Caco-2 (cell line): ENCODE results near the gene RGS2. TPM values are rescaled to one million over a fixed set of nuclear protein-coding genes. Genes with fewer than 3 reads are reported as not detected.

Experiments
- BruUV-seq: library from RNA; stranded (reverse); fragments of 400-500 nt; replicated peaks from 2 replicates; lab custom pipeline; 2021; lab: Mats Ljungman, UMichigan
- CTCF ChIA-PET: fragments of 300-600 bp; sonication (Branson Sonifier 250); formaldehyde crosslinking; loops from one replicate; lab custom pipeline; 2022; ENCODE audit warnings: antibody characterized with exemption; lab: Charles Lee
- POLR2A ChIA-PET: fragments of 300-600 bp; sonication (Branson Sonifier 250); formaldehyde crosslinking; loops from one replicate; lab custom pipeline; 2022; ENCODE audit warnings: antibody characterized with exemption; lab: Charles Lee
- DNase-seq, 2 experiments: peaks; one replicate each; pipeline versions ENCODE4 v3.0.0 to v3.0.0-alpha.2; 2020 to 2022
- H3K27me3 ChIP-seq: replicated peaks from 2 replicates; pipeline ENCODE4 v1.6.0; 2011; ENCODE audit warnings: low read length; ENCODE audit not compliant: control insufficient read depth, insufficient read depth
- H3K36me3 ChIP-seq: 2 replicates; pipeline ENCODE4 v1.5.1; 2011; ENCODE audit warnings: low read length; ENCODE audit not compliant: control insufficient read depth, insufficient read depth
- H3K4me1 ChIP-seq: fragments of 250-450 bp; sonication (Bioruptor Pico); 2 replicates; pipeline ENCODE4 v1.5.1; 2020; ENCODE audit warnings: mild to moderate bottlenecking
- H3K4me3 ChIP-seq: 2 replicates; pipeline ENCODE4 v1.5.1; 2011; ENCODE audit warnings: low read depth, mild to moderate bottlenecking, control low read depth, low read length
- H3K9me3 ChIP-seq: fragments of 250-450 bp; sonication (Bioruptor Pico); 2 replicates; pipeline ENCODE4 v1.5.1; 2020; ENCODE audit warnings: mild to moderate bottlenecking, moderate library complexity
- H3K27ac Mint-ChIP-seq: one replicate; pipeline ENCODE4 v1.8.0; 2022; ENCODE audit warnings: mixed read lengths; ENCODE audit not compliant: unreplicated experiment
- H3K27me3 Mint-ChIP-seq: one replicate; pipeline ENCODE4 v1.8.0; 2022; ENCODE audit warnings: mixed read lengths; ENCODE audit not compliant: insufficient read depth, unreplicated experiment
- H3K36me3 Mint-ChIP-seq: one replicate; pipeline ENCODE4 v1.8.0; 2022; ENCODE audit warnings: mild to moderate bottlenecking, mixed read lengths; ENCODE audit not compliant: insufficient read depth, unreplicated experiment
- H3K4me1 Mint-ChIP-seq: one replicate; pipeline ENCODE4 v1.8.0; 2022; ENCODE audit warnings: low read depth, mixed read lengths; ENCODE audit not compliant: unreplicated experiment
- H3K4me3 Mint-ChIP-seq: one replicate; pipeline ENCODE4 v1.8.0; 2022; ENCODE audit warnings: mild to moderate bottlenecking, moderate library complexity, mixed read lengths; ENCODE audit not compliant: unreplicated experiment
- H3K9me3 Mint-ChIP-seq: one replicate; pipeline ENCODE4 v1.8.0; 2022; ENCODE audit warnings: mixed read lengths; ENCODE audit not compliant: unreplicated experiment
- intact Hi-C: fragments of 100-400 bp; cut with micrococcal nuclease; formaldehyde crosslinking; loops from one replicate; pipeline ENCODE4 v1.10.0; 2022; ENCODE audit not compliant: unreplicated experiment
- total RNA-seq: library from RNA; stranded (reverse); gene quantifications from 2 replicates; pipeline ENCODE4 v1.2.3, GENCODE V29; 2022
- TF ChIP-seq, protein P1 (sequence below), 2 experiments: fragments of 200-600 bp in 1 of 2; IDR thresholded peaks; 1 replicate in 1 of 2; 2 replicates in 1 of 2; pipeline versions ENCODE4 v1.5.1 to v1.8.0; 2011 to 2022; ENCODE audit warnings: antibody characterized with exemption in 1 of 2, control low read depth in 1 of 2, inconsistent platforms in 1 of 2, low read depth in 1 of 2, low read length in 1 of 2, mild to moderate bottlenecking in 1 of 2, moderate library complexity in 1 of 2; ENCODE audit not compliant: insufficient read depth in 1 of 2, severe bottlenecking in 1 of 2, unreplicated experiment in 1 of 2

Gene RGS2
- total RNA-seq, 1 experiment from 2014 or later = 5.1 TPM

- no peaks in the 10 kb centered on the region for H3K4me1 Mint-ChIP-seq
- Histone ChIP-seq H3K36me3 (no peaks in the 10 kb centered on the region), H3K4me3 (no peak overlapping the region), H3K4me1 (no peaks in the 10 kb centered on the region), H3K9me3 (peaks cover 3% of the 10 kb centered on the region; the same call in 1 of the 2 replicates), H3K27me3 (no peaks in the 10 kb centered on the region)
- no peaks in the 10 kb centered on the region for H3K9me3 Mint-ChIP-seq
- DNase-seq = no peak
- H3K36me3 Mint-ChIP-seq = no peaks in the 10 kb centered on the region
- H3K27ac Mint-ChIP-seq = no peak overlapping the region
- POLR2A ChIA-PET = no interaction called here
- no TSS peak for BruUV-seq
- CTCF ChIA-PET = no interaction called here
- intact Hi-C loops = no loop called here
- TF ChIP-seq, protein P1, sequence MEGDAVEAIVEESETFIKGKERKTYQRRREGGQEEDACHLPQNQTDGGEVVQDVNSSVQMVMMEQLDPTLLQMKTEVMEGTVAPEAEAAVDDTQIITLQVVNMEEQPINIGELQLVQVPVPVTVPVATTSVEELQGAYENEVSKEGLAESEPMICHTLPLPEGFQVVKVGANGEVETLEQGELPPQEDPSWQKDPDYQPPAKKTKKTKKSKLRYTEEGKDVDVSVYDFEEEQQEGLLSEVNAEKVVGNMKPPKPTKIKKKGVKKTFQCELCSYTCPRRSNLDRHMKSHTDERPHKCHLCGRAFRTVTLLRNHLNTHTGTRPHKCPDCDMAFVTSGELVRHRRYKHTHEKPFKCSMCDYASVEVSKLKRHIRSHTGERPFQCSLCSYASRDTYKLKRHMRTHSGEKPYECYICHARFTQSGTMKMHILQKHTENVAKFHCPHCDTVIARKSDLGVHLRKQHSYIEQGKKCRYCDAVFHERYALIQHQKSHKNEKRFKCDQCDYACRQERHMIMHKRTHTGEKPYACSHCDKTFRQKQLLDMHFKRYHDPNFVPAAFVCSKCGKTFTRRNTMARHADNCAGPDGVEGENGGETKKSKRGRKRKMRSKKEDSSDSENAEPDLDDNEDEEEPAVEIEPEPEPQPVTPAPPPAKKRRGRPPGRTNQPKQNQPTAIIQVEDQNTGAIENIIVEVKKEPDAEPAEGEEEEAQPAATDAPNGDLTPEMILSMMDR (IDR thresholded peaks at IDR 0.05; ENCODE audit: insufficient read depth in 1 of 2, low read depth in 1 of 2, low read length in 1 of 2, severe bottlenecking in 1 of 2, unreplicated experiment in 1 of 2) = no peak
- H3K4me3 Mint-ChIP-seq = no peak overlapping the region
- H3K27me3 Mint-ChIP-seq = no peaks in the 10 kb centered on the region
These were observed 42.7 kb upstream of the RGS2 start for GRCh38 chr1:192766009-192766625.

GRCh38 chr1:192766876-192767275 lies 42.0 kb upstream of the RGS2 start:
- Histone ChIP-seq H3K27me3 (no peaks in the 10 kb centered on the region), H3K9me3 (peaks cover 3% of the 10 kb centered on the region; the same call in 1 of the 2 replicates), H3K4me1 (no peaks in the 10 kb centered on the region), H3K4me3 (no peak overlapping the region), H3K36me3 (no peaks in the 10 kb centered on the region)
- ChIA-PET POLR2A (no interaction called here), CTCF (no interaction called here)
- no peak for DNase-seq
- BruUV-seq = no TSS peak
- Mint-ChIP-seq H3K36me3 (no peaks in the 10 kb centered on the region), H3K27ac (no peak overlapping the region), H3K4me3 (no peak overlapping the region), H3K4me1 (no peaks in the 10 kb centered on the region), H3K27me3 (no peaks in the 10 kb centered on the region), H3K9me3 (no peaks in the 10 kb centered on the region)
- TF ChIP-seq, protein P1 (IDR thresholded peaks at IDR 0.05; ENCODE audit: insufficient read depth in 1 of 2, low read depth in 1 of 2, low read length in 1 of 2, severe bottlenecking in 1 of 2, unreplicated experiment in 1 of 2) = no peak
- intact Hi-C loops = no loop called here

DNA sequence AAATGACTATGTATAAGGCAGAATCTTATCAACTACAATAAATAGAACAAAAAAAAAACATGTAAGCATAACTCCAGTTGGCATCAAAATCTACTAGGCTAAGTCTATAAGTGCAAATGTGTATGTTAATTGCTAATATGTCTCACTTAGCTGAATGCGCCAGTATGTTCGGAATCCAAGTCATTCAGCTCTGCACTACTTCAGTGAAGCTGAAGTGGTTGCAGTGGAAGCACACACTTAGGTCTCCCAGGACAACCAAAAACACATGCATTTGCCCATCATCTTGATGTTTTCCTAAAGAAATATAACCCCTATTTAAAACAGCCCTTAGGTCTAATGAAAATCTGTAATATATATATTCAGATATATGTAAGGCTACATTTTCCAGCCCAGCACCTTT lies 41.0 kb upstream of the RGS2 start:
- H3K36me3 Mint-ChIP-seq = no peaks in the 10 kb centered on the region
- H3K4me3 ChIP-seq = no peak overlapping the region
- H3K4me3 Mint-ChIP-seq = no peak overlapping the region
- no peaks in the 10 kb centered on the region for H3K4me1 ChIP-seq
- TF ChIP-seq, protein P1 (IDR thresholded peaks at IDR 0.05; ENCODE audit: insufficient read depth in 1 of 2, low read depth in 1 of 2, low read length in 1 of 2, severe bottlenecking in 1 of 2, unreplicated experiment in 1 of 2) = no peak
- no peaks in the 10 kb centered on the region for H3K9me3 Mint-ChIP-seq
- intact Hi-C loops = no loop called here
- POLR2A ChIA-PET = no interaction called here
- H3K27ac Mint-ChIP-seq = no peak overlapping the region
- H3K27me3 Mint-ChIP-seq = no peaks in the 10 kb centered on the region
- no peaks in the 10 kb centered on the region for H3K36me3 ChIP-seq
- peaks cover 3% of the 10 kb centered on the region; the same call in 1 of the 2 replicates for H3K9me3 ChIP-seq
- H3K4me1 Mint-ChIP-seq = no peaks in the 10 kb centered on the region
- DNase-seq = no peak
- CTCF ChIA-PET = no interaction called here
- H3K27me3 ChIP-seq = no peaks in the 10 kb centered on the region
- BruUV-seq = no TSS peak
